HepG2 (cell line): ENCODE data around the gene NUDT3. TPM values are rescaled to one million over a fixed set of nuclear protein-coding genes. Genes with fewer than 3 reads are reported as not detected.

ENCODE experiments used
- ATAC-seq: fragments of 200-7000 bp; cut with Tn5 transposase; 3 replicates; pipeline ENCODE4 v1.9.1; 2020; ENCODE audit warnings: mild to moderate bottlenecking, moderate library complexity
- BruUV-seq: library from RNA; stranded (reverse); fragments of 400-500 nt; replicated peaks from 2 replicates; lab custom pipeline; 2021; lab: Mats Ljungman, UMichigan
- CTCF ChIA-PET: fragments of 300-600 bp; formaldehyde crosslinking; extraction: SDS; loops from one replicate; lab custom pipeline; 2021; ENCODE audit warnings: low total read pairs, inconsistent platforms, low intra/inter-chr PET ratio; lab: Yijun Ruan, JAX
- POLR2A ChIA-PET: fragments of 350-600 bp; sonication (Branson Sonifier 250); formaldehyde crosslinking; loops from one replicate; lab custom pipeline; 2020; ENCODE audit warnings: antibody characterized with exemption, inconsistent platforms; lab: Yijun Ruan, JAX
- DNase-seq: peaks from one replicate; pipeline ENCODE4 v3.0.0-alpha.2; 2015; ENCODE audit warnings: low spot score
- FAIRE-seq: peaks from 3 replicates; lab custom pipeline; 2011; peaks lifted over from hg19 to GRCh38; lab: Jason Lieb, UNC
- H2AFZ ChIP-seq: one replicate; pipeline ENCODE4 v1.6.1; 2011; ENCODE audit warnings: low read length, inconsistent platforms
- H3K27ac ChIP-seq: fragments of 300-600 bp; 3 replicates; pipeline ENCODE4 v1.8.0; 2011; ENCODE audit warnings: mixed run types, mild to moderate bottlenecking, mixed read lengths, low read length, inconsistent platforms; ENCODE audit not compliant: insufficient read depth; ENCODE audit errors: extremely low read length
- H3K27me3 ChIP-seq, 2 experiments: fragments of 200-600 bp in 1 of 2; 2 replicates in 1 of 2; 3 replicates in 1 of 2; pipeline versions ENCODE4 v1.6.0 to v1.8.0; 2011; ENCODE audit warnings: low read length in 2 of 2, mild to moderate bottlenecking in 2 of 2, moderate library complexity in 2 of 2, inconsistent platforms in 1 of 2; ENCODE audit not compliant: insufficient read depth in 2 of 2, control insufficient read depth in 1 of 2
- H3K36me3 ChIP-seq, 2 experiments: fragments of 200-600 bp in 1 of 2; replicated peaks in 1 of 2; 2 replicates in 1 of 2; 3 replicates in 1 of 2; pipeline versions ENCODE4 v1.5.1 to v1.8.0; 2011; ENCODE audit warnings: low read length in 2 of 2, inconsistent platforms in 1 of 2; ENCODE audit not compliant: insufficient read depth in 2 of 2, control insufficient read depth in 1 of 2
- H3K4me1 ChIP-seq: 2 replicates; pipeline ENCODE4 v1.5.1; 2012; ENCODE audit warnings: low read length, inconsistent platforms; ENCODE audit not compliant: insufficient read depth
- H3K4me2 ChIP-seq: 2 replicates; pipeline ENCODE4 v1.6.0; 2011; ENCODE audit warnings: low read depth, low read length, inconsistent platforms
- H3K4me3 ChIP-seq, 3 experiments: fragments of 200-600 bp in 1 of 3; sonication (generic), shearing (Covaris generic) in 1 of 3; replicated peaks in 1 of 3; 2 replicates each; pipeline ENCODE4 v1.5.1; 2011 to 2016; ENCODE audit warnings: low read length in 3 of 3, inconsistent platforms in 2 of 3, low read depth in 2 of 3, mild to moderate bottlenecking in 2 of 3, control low read depth in 1 of 3, mixed read lengths in 1 of 3; ENCODE audit not compliant: insufficient read depth in 1 of 3
- H3K79me2 ChIP-seq: one replicate; pipeline ENCODE4 v1.6.1; 2011; ENCODE audit warnings: low read length, inconsistent platforms; ENCODE audit not compliant: insufficient read depth
- H3K9ac ChIP-seq: 2 replicates; pipeline ENCODE4 v1.6.0; 2011; ENCODE audit warnings: mild to moderate bottlenecking, low read depth, low read length, inconsistent platforms; ENCODE audit not compliant: insufficient read depth
- H3K9me3 ChIP-seq: 2 replicates; pipeline ENCODE4 v1.5.1; 2012; ENCODE audit warnings: mild to moderate bottlenecking, low read length
- H4K20me1 ChIP-seq: 2 replicates; pipeline ENCODE4 v1.6.0; 2011; ENCODE audit warnings: inconsistent platforms, mild to moderate bottlenecking, low read length, moderate library complexity; ENCODE audit not compliant: insufficient read depth
- FOXM1 ChIP-seq: sonication (generic); formaldehyde crosslinking; IDR thresholded peaks from 2 replicates; pipeline ENCODE4 v1.5.0; 2020; ENCODE audit warnings: missing genetic modification reagents
- FOXO1 ChIP-seq: sonication (generic); formaldehyde crosslinking; IDR thresholded peaks from 2 replicates; pipeline ENCODE4 v1.4.0; 2020; ENCODE audit warnings: missing genetic modification reagents
- LBX2 ChIP-seq: sonication (generic); formaldehyde crosslinking; IDR thresholded peaks from 2 replicates; pipeline ENCODE4 v1.5.0; 2020; ENCODE audit warnings: missing genetic modification reagents, mild to moderate bottlenecking, borderline replicate concordance
- TMF1 ChIP-seq: sonication (generic); formaldehyde crosslinking; IDR thresholded peaks from 2 replicates; pipeline ENCODE4 v1.8.1; 2022; ENCODE audit warnings: low read depth, missing genetic modification reagents
- ZBTB7B ChIP-seq: sonication (generic); formaldehyde crosslinking; IDR thresholded peaks from 2 replicates; pipeline ENCODE4 v1.4.0; 2020; ENCODE audit warnings: missing genetic modification reagents
- ZFP36L1 ChIP-seq: sonication (generic); formaldehyde crosslinking; IDR thresholded peaks from 2 replicates; pipeline ENCODE4 v1.8.0; 2022; ENCODE audit warnings: mild to moderate bottlenecking, missing genetic modification reagents, moderate library complexity
- ZSCAN22 ChIP-seq: sonication (generic); formaldehyde crosslinking; IDR thresholded peaks from 2 replicates; pipeline ENCODE4 v1.4.0; 2020; ENCODE audit warnings: mild to moderate bottlenecking, missing genetic modification reagents
- WGBS: methylation state at CpG from one replicate; pipeline ENCODE4 v1.1.6; 2017; ENCODE audit warnings: low lambda C conversion rate; 5-methylcytosine and 5-hydroxymethylcytosine counted together
- in situ Hi-C: cut with HindIII; loops from 2 replicates; pipeline ENCODE4 v1.10.0; 2017; ENCODE audit warnings: low pct_unique_long_range_greater_than_20kb; ENCODE audit not compliant: extremely low pct_ligation_motif_present
- intact Hi-C: fragments of 100-400 bp; cut with micrococcal nuclease; formaldehyde crosslinking; loops from one replicate; pipeline ENCODE4 v1.10.0; 2022; ENCODE audit not compliant: unreplicated experiment
- polyA plus RNA-seq, 8 experiments: library from polyadenylated mRNA; depleted of rRNA in 3 of 8; stranded (reverse) in 7 of 8; unstranded in 1 of 8; fragments of >200 nt; fragmentation: Illumina TruSeq in 4 of 8; extraction: Trizol in 4 of 8; gene quantifications; 2 replicates each; pipeline versions ENCODE4 v1.2.1 to v1.2.3, GENCODE V29; 2011 to 2016; ENCODE audit warnings: low read depth in 4 of 8, missing spikeins in 1 of 8, mixed read lengths in 1 of 8; ENCODE audit not compliant: insufficient read depth in 1 of 8
- total RNA-seq, 5 experiments: library from RNA; depleted of rRNA; stranded (reverse); fragments of >200 nt; fragmentation: Illumina TruSeq; extraction: Trizol; gene quantifications; 2 replicates each; pipeline ENCODE4 v1.2.3, GENCODE V29; 2016; ENCODE audit warnings: low read depth in 1 of 5
- TF ChIP-seq, protein P1 (sequence below): sonication (generic); formaldehyde crosslinking; IDR thresholded peaks from 2 replicates; pipeline ENCODE4 v1.4.0; 2020; ENCODE audit warnings: mild to moderate bottlenecking, missing genetic modification reagents
- TF ChIP-seq, protein P2 (sequence below): IDR thresholded peaks from 2 replicates; pipeline ENCODE4 v1.6.1; 2016; ENCODE audit warnings: low read depth, missing genetic modification reagents, missing compliant biosample characterization
- TF ChIP-seq, protein P3 (sequence below): sonication (generic); formaldehyde crosslinking; IDR thresholded peaks from 2 replicates; pipeline ENCODE4 v1.5.0; 2020; ENCODE audit warnings: mild to moderate bottlenecking, missing genetic modification reagents
- TF ChIP-seq, protein P4 (sequence below): IDR thresholded peaks from 2 replicates; pipeline ENCODE4 v1.6.1; 2018; ENCODE audit warnings: missing genetic modification reagents, mild to moderate bottlenecking, missing compliant biosample characterization

NUDT3 gene
- total and polyA plus RNA-seq, 2 of the 13 experiments (the other 11 are each of a cell fraction or from before 2014, with no cell fraction given), result 20.2 to 20.6 TPM

- H4K20me1 ChIP-seq, result no peaks in the 10 kb centered on the region; the same call in 1 of the 2 replicates
- BruUV-seq, result no TSS peak
- TF ChIP-seq, protein P1, sequence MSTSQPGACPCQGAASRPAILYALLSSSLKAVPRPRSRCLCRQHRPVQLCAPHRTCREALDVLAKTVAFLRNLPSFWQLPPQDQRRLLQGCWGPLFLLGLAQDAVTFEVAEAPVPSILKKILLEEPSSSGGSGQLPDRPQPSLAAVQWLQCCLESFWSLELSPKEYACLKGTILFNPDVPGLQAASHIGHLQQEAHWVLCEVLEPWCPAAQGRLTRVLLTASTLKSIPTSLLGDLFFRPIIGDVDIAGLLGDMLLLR (CRISPR knock-in tag), result no peak
- TF ChIP-seq ZBTB7B (CRISPR knock-in tag), result no peak
- TF ChIP-seq, protein P2, sequence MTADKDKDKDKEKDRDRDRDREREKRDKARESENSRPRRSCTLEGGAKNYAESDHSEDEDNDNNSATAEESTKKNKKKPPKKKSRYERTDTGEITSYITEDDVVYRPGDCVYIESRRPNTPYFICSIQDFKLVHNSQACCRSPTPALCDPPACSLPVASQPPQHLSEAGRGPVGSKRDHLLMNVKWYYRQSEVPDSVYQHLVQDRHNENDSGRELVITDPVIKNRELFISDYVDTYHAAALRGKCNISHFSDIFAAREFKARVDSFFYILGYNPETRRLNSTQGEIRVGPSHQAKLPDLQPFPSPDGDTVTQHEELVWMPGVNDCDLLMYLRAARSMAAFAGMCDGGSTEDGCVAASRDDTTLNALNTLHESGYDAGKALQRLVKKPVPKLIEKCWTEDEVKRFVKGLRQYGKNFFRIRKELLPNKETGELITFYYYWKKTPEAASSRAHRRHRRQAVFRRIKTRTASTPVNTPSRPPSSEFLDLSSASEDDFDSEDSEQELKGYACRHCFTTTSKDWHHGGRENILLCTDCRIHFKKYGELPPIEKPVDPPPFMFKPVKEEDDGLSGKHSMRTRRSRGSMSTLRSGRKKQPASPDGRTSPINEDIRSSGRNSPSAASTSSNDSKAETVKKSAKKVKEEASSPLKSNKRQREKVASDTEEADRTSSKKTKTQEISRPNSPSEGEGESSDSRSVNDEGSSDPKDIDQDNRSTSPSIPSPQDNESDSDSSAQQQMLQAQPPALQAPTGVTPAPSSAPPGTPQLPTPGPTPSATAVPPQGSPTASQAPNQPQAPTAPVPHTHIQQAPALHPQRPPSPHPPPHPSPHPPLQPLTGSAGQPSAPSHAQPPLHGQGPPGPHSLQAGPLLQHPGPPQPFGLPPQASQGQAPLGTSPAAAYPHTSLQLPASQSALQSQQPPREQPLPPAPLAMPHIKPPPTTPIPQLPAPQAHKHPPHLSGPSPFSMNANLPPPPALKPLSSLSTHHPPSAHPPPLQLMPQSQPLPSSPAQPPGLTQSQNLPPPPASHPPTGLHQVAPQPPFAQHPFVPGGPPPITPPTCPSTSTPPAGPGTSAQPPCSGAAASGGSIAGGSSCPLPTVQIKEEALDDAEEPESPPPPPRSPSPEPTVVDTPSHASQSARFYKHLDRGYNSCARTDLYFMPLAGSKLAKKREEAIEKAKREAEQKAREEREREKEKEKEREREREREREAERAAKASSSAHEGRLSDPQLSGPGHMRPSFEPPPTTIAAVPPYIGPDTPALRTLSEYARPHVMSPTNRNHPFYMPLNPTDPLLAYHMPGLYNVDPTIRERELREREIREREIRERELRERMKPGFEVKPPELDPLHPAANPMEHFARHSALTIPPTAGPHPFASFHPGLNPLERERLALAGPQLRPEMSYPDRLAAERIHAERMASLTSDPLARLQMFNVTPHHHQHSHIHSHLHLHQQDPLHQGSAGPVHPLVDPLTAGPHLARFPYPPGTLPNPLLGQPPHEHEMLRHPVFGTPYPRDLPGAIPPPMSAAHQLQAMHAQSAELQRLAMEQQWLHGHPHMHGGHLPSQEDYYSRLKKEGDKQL (CRISPR knock-in tag), result no peak
- no peak for TF ChIP-seq FOXO1
- TF ChIP-seq ZSCAN22 (CRISPR knock-in tag), result no peak
- TF ChIP-seq, protein P3, sequence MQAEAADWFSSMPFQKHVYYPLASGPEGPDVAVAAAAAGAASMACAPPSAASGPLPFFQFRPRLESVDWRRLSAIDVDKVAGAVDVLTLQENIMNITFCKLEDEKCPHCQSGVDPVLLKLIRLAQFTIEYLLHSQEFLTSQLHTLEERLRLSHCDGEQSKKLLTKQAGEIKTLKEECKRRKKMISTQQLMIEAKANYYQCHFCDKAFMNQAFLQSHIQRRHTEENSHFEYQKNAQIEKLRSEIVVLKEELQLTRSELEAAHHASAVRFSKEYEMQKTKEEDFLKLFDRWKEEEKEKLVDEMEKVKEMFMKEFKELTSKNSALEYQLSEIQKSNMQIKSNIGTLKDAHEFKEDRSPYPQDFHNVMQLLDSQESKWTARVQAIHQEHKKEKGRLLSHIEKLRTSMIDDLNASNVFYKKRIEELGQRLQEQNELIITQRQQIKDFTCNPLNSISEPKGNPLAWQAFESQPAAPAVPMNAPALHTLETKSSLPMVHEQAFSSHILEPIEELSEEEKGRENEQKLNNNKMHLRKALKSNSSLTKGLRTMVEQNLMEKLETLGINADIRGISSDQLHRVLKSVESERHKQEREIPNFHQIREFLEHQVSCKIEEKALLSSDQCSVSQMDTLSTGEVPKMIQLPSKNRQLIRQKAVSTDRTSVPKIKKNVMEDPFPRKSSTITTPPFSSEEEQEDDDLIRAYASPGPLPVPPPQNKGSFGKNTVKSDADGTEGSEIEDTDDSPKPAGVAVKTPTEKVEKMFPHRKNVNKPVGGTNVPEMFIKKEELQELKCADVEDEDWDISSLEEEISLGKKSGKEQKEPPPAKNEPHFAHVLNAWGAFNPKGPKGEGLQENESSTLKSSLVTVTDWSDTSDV (CRISPR knock-in tag), result no peak
- TF ChIP-seq FOXM1 (CRISPR knock-in tag), result no peak
- TF ChIP-seq ZFP36L1 (CRISPR knock-in tag), result no peak
- no peak for TF ChIP-seq LBX2
- no peak for TF ChIP-seq TMF1 (CRISPR knock-in tag)
- TF ChIP-seq, protein P4, sequence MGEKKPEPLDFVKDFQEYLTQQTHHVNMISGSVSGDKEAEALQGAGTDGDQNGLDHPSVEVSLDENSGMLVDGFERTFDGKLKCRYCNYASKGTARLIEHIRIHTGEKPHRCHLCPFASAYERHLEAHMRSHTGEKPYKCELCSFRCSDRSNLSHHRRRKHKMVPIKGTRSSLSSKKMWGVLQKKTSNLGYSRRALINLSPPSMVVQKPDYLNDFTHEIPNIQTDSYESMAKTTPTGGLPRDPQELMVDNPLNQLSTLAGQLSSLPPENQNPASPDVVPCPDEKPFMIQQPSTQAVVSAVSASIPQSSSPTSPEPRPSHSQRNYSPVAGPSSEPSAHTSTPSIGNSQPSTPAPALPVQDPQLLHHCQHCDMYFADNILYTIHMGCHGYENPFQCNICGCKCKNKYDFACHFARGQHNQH (CRISPR knock-in tag), result no peak
- H3K9me3 ChIP-seq, result no peaks in the 10 kb centered on the region
- no peak overlapping the region for H3K9ac ChIP-seq
- ATAC-seq (no peak), FAIRE-seq (no peak), DNase-seq (no peak)
- intact Hi-C loops, result no loop called here
- H3K4me1 ChIP-seq, result no peaks in the 10 kb centered on the region
- 95% methylated on average over 6 of the region's 6 CpGs for WGBS
- ChIA-PET CTCF (no interaction called here), POLR2A (no interaction called here)
- H3K27me3 ChIP-seq, result no peaks in the 10 kb centered on the region
- peaks cover 6 to 21% of the 10 kb centered on the region in 2 experiments for H3K36me3 ChIP-seq
- no peak overlapping the region for H2AFZ ChIP-seq
- no peak overlapping the region for H3K27ac ChIP-seq
- H3K4me2 ChIP-seq, result no peak overlapping the region
- in situ Hi-C loops, result no loop called here
- no peak overlapping the region for H3K4me3 ChIP-seq
- peaks cover 2% of the 10 kb centered on the region for H3K79me2 ChIP-seq
Observed at GRCh38 chr6:34332251-34333198, 59.9 kb downstream of the NUDT3 start.
